ENCODE results near the gene MICU1. TPM values are rescaled to one million over a fixed set of nuclear protein-coding genes. Genes with fewer than 3 reads are reported as not detected.

MICU1 gene
- total and polyA plus RNA-seq, 12 donors = 34.2 to 54.1 (median 44.3) TPM

DNA sequence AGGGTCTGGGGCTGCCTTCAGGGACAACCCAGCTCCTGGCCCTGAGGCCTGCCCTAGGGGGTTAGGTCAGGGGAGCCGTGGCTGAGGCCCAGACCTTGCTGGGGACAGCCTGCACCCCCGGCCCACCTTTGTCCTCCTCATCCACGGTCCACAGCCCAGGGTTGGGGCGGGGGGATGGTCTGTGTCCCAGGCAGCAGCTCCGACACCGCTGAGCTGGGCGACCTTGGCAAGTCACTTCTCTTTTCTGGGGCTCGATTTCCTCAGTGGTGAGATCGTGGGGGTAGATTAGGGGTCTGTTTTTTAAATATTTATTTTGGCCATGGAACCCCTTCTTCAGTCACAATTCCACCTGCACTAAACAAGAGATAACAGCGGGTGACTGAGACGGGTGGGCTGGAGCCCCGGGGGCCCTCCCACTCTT lies 302.1 kb downstream of the MICU1 start:
- Histone ChIP-seq H3K4me1 (peaks cover 42 to 88% (median 71%) of the 10 kb centered on the region in 9 donors), H3K27me3 (no peaks in the 10 kb centered on the region), H3K27ac (peak overlapping the region in 1 of 10 donors; percentile 99), H3K36me3 (no peaks in the 10 kb centered on the region), H3K9me3 (no peaks in the 10 kb centered on the region), H3K4me3 (no peak overlapping the region)
- no peak for ATAC-seq
- WGBS, 2 donors = 71 to 79% methylated on average over 12 of the region's 12 CpGs
- TF ChIP-seq, protein P1, sequence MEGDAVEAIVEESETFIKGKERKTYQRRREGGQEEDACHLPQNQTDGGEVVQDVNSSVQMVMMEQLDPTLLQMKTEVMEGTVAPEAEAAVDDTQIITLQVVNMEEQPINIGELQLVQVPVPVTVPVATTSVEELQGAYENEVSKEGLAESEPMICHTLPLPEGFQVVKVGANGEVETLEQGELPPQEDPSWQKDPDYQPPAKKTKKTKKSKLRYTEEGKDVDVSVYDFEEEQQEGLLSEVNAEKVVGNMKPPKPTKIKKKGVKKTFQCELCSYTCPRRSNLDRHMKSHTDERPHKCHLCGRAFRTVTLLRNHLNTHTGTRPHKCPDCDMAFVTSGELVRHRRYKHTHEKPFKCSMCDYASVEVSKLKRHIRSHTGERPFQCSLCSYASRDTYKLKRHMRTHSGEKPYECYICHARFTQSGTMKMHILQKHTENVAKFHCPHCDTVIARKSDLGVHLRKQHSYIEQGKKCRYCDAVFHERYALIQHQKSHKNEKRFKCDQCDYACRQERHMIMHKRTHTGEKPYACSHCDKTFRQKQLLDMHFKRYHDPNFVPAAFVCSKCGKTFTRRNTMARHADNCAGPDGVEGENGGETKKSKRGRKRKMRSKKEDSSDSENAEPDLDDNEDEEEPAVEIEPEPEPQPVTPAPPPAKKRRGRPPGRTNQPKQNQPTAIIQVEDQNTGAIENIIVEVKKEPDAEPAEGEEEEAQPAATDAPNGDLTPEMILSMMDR (IDR thresholded peaks at IDR 0.05) = no peak
- no peak for DNase-seq
- intact Hi-C loops (cut with DNase I) = loop anchor here in 4 of 10 donors (2.0 to 10.0 kb wide), 4 partner anchors 46 to 99 kb away; partner anchors contain the start of gene DDIT4 (in 1 of the 4)

DNA sequence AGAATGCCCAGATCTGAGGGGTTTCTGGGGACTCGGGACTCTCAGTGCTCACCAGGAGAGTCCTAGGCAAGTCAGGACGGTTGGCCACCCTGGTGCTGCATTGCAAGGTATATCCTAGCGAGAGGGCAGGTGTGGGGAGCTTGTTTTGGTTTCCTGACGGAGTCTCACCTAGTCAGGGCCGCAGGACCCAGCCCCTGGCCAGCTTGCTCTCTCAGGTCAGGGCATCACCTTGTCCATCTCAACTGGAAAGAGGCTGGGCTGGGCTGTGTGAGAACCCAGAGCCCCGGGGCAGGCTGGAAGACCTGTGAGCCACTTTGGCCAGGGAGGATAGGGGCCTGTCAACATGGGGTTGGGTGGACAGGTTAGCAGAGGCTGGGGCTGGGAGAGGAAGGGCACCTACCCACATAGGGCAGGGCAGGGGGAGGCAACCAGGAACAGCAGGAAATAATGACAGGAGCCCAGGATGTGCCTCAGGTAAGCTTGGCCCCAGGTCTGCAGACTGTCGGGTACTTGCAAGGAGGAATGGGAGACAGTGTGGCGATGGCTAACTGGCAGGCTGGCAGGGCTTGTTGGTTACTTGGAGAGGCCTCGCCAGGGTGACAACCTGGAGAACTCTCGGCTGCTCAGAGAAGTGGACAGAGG lies 302.6 kb downstream of the MICU1 start:
- DNase-seq (no peak), ATAC-seq (no peak)
- Histone ChIP-seq H3K4me3 (no peak overlapping the region), H3K9me3 (no peaks in the 10 kb centered on the region), H3K27ac (peak overlapping the region in 1 of 10 donors; percentile 99), H3K4me1 (peaks cover 37 to 88% (median 70%) of the 10 kb centered on the region in 9 donors), H3K36me3 (no peaks in the 10 kb centered on the region), H3K27me3 (no peaks in the 10 kb centered on the region)
- intact Hi-C loops (cut with DNase I) = loop anchor here in 2 of 10 donors (5.0 to 10.0 kb wide), 2 partner anchors 46 to 98 kb away; no protein-coding TSS in a partner anchor
- TF ChIP-seq, protein P1 (IDR thresholded peaks at IDR 0.05) = no peak
- 97% methylated on average over 10 of the region's 10 CpGs for WGBS, 2 donors

DNA sequence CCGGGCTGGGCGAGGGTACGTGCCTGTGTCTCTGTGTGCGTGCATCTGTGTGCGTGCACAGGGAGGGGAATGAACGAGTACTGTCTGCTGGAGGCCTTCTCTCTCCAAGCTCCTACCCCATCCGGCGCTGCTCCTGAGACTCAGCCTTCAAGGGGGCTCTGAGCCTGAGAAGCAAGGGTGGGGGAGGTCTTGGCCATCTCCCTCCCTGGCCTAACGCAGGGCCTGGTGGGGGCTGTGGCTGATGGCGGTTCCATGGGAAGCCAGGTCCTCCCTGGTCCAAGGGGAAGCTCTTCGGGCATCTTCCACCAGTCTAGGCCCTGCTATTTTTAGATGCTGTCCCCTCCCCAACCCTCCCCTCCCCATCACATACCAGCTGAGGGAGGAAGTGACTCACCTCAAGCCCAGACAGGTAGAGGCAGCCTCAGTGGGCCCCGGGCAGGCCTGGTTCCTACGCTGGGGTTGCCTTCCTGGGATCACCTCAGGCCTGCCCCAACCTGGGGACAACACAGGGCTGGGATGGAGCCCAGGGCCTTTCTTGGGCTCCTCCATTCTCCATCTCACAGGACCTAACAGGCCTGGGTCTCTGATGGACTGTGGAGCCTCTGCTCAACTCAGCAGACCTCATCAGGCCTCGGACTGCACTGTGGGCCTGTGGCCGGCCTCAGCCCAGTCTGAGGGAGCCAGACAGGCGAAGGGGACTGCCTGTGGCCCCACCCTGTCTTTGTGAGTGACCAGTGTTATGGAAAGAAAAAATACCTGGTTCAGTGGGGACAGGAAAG lies 303.4 kb downstream of the MICU1 start:
- H3K4me3 ChIP-seq = no peak overlapping the region
- intact Hi-C loops (cut with DNase I) = loop anchor here in 2 of 10 donors (5.0 to 10.0 kb wide), 2 partner anchors 45 to 98 kb away; no protein-coding TSS in a partner anchor
- TF ChIP-seq, protein P1 (IDR thresholded peaks at IDR 0.05) = no peak
- ATAC-seq (no peak), DNase-seq (no peak)
- no peaks in the 10 kb centered on the region for H3K27me3 ChIP-seq
- H3K4me1 ChIP-seq = peaks cover 33 to 88% (median 70%) of the 10 kb centered on the region in 9 donors
- H3K36me3 ChIP-seq = no peaks in the 10 kb centered on the region
- 93% methylated on average over 16 of the region's 16 CpGs for WGBS, 2 donors
- peak overlapping the region in 2 of 10 donors; percentile 15 to 99 for H3K27ac ChIP-seq
- no peaks in the 10 kb centered on the region for H3K9me3 ChIP-seq

DNA sequence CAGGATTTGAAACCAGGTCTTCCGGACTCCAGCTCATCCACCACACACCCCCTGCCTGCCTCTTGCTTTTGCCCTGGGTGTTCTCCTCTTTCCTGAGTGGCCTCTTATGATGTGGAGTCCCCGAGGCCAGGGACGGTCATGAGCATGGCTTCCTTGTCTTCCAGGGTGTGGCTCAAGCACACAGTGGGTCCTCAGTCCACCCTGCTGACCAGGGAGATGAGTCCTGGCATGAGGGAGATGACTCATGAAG lies 303.9 kb downstream of the MICU1 start:
- Histone ChIP-seq H3K4me1 (peaks cover 33 to 90% (median 70%) of the 10 kb centered on the region in 9 donors), H3K9me3 (no peaks in the 10 kb centered on the region), H3K27me3 (no peaks in the 10 kb centered on the region), H3K4me3 (no peak overlapping the region), H3K27ac (peak overlapping the region in 1 of 10 donors; percentile 99), H3K36me3 (no peaks in the 10 kb centered on the region)
- intact Hi-C loops (cut with DNase I) = loop anchor here in 2 of 10 donors (5.0 to 10.0 kb wide), 2 partner anchors 45 to 97 kb away; no protein-coding TSS in a partner anchor
- ATAC-seq = no peak
- WGBS, 2 donors = 76 to 92% methylated on average over 3 of the region's 3 CpGs
- no peak for DNase-seq
- TF ChIP-seq, protein P1 (IDR thresholded peaks at IDR 0.05) = no peak

All from heart right ventricle (tissue), 16 donors.